Liver (tissue), 3 donors: ENCODE data around the gene PTPN23.
A peak's percentile ranks its signal among the peaks of the same experiment; 100 is the strongest.

Source experiments
- EGR1 ChIP-seq, 2 donors: IDR thresholded peaks; 2 replicates each; pipeline ENCODE4 v1.6.1; 2016 to 2018; ENCODE audit warnings: antibody characterized with exemption in 2 of 2, low read depth in 2 of 2
- HNF4G ChIP-seq: IDR thresholded peaks from 2 replicates; pipeline ENCODE4 v1.6.1; 2016; ENCODE audit warnings: antibody characterized with exemption
- RAD21 ChIP-seq, 2 donors: IDR thresholded peaks; 2 replicates each; pipeline ENCODE4 v1.6.1; 2016; ENCODE audit warnings: antibody characterized with exemption in 2 of 2, mild to moderate bottlenecking in 2 of 2
- YY1 ChIP-seq: IDR thresholded peaks from 2 replicates; pipeline ENCODE4 v1.6.1; 2016; ENCODE audit warnings: antibody characterized with exemption, mild to moderate bottlenecking
- TF ChIP-seq, protein P1 (sequence below): fragments of 150-350 bp; IDR thresholded peaks from 2 replicates; pipeline ENCODE4 v1.5.1; 2017; ENCODE audit warnings: improper control_type of control experiment, low read depth, low read length; ENCODE audit not compliant: missing input control
- donor health status: healthy.
- donor health status: healthy.

DNA sequence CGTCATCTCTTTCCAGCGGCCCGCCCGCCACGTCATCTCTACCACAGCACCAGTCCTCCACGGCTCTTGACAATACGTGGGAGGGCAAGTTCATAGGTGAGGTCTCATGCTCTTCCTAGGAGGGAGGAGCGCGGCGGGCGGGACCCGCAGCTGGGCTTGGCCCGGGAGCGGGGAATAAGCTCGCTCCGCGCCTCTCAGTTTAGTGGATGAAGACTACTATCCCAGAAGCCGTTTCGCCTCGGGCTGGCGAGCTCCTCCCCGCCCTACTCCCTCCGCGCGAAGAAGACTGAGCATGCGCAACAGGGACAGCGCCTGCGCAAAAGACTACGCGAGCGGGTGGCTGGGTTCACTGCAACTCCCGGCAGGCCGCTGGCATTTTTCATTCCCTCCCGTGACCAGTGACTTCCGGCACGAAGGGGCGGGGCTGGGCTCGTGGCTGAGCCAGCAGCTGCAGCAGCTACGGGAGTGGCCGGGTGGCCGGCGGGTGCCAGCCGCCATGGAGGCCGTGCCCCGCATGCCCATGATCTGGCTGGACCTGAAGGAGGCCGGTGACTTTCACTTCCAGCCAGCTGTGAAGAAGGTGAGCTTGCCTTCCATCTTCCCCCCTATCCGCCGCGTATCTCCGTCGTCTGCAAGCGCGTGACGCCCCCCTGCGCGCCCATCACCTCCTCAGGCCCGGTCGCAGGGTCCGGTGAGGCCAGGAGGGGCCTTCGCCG, at the start of gene PTPN23:
- TF ChIP-seq RAD21 (IDR thresholded peaks at IDR 0.05), result peak; percentile 31 to 47
- TF ChIP-seq HNF4G, result peak; percentile 10
- TF ChIP-seq, protein P1, sequence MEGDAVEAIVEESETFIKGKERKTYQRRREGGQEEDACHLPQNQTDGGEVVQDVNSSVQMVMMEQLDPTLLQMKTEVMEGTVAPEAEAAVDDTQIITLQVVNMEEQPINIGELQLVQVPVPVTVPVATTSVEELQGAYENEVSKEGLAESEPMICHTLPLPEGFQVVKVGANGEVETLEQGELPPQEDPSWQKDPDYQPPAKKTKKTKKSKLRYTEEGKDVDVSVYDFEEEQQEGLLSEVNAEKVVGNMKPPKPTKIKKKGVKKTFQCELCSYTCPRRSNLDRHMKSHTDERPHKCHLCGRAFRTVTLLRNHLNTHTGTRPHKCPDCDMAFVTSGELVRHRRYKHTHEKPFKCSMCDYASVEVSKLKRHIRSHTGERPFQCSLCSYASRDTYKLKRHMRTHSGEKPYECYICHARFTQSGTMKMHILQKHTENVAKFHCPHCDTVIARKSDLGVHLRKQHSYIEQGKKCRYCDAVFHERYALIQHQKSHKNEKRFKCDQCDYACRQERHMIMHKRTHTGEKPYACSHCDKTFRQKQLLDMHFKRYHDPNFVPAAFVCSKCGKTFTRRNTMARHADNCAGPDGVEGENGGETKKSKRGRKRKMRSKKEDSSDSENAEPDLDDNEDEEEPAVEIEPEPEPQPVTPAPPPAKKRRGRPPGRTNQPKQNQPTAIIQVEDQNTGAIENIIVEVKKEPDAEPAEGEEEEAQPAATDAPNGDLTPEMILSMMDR, result no peak
- TF ChIP-seq YY1, result peak; percentile 91
- TF ChIP-seq EGR1 (IDR thresholded peaks at IDR 0.05; ENCODE audit: low read depth in 2 of 2), result peak; percentile 66 to 81
